PC-3 (cell line): ENCODE data around the gene ST6GALNAC4.

ENCODE experiments used
- CTCF ChIP-seq: fragments of 300-600 bp; sonication (generic); conservative IDR thresholded peaks from 2 replicates; pipeline ENCODE4 v1.5.1; 2017; ENCODE audit warnings: antibody characterized with exemption, low read depth, mild to moderate bottlenecking, low read length
- EZH2 ChIP-seq: fragments of 300-600 bp; sonication (generic); IDR thresholded peaks from one replicate; pipeline ENCODE4 v1.6.1; 2017; ENCODE audit warnings: antibody characterized with exemption, mild to moderate bottlenecking, low read length; ENCODE audit not compliant: unreplicated experiment

- TF ChIP-seq CTCF (no peak), EZH2 (no peak)
These were observed 53.6 kb downstream of the ST6GALNAC4 start for GRCh38 chr9:127863191-127863621.
